BE2C (cell line): Measurements from ENCODE around the gene FBLN1.
"Not testable (repeated sequence)": the region's sequence is repeated elsewhere in the genome, so short reads cannot be mapped to it uniquely, and the experiment has no call there.

Experiments
- DNase-seq: peaks from one replicate; pipeline ENCODE4 v3.0.0-alpha.2; 2020
- H3K27me3 ChIP-seq: fragments of 250-450 bp; sonication (Bioruptor Pico); 2 replicates; pipeline ENCODE4 v1.5.1; 2020; ENCODE audit warnings: mild to moderate bottlenecking
- H3K36me3 ChIP-seq: fragments of 250-450 bp; sonication (Bioruptor Pico); 2 replicates; pipeline ENCODE4 v1.5.1; 2020; ENCODE audit warnings: mild to moderate bottlenecking
- H3K4me1 ChIP-seq: fragments of 250-450 bp; sonication (Bioruptor Pico); 2 replicates; pipeline ENCODE4 v1.5.1; 2020
- H3K4me3 ChIP-seq: 2 replicates; pipeline ENCODE4 v1.5.1; 2011; ENCODE audit warnings: low read depth, low read length
- H3K9me3 ChIP-seq: fragments of 250-450 bp; sonication (Bioruptor Pico); 2 replicates; pipeline ENCODE4 v1.5.1; 2020
- TF ChIP-seq, protein P1 (sequence below): IDR thresholded peaks from 2 replicates; pipeline ENCODE4 v1.5.1; 2012; ENCODE audit warnings: mild to moderate bottlenecking, low read depth, low read length

The FBLN1 gene

DNA sequence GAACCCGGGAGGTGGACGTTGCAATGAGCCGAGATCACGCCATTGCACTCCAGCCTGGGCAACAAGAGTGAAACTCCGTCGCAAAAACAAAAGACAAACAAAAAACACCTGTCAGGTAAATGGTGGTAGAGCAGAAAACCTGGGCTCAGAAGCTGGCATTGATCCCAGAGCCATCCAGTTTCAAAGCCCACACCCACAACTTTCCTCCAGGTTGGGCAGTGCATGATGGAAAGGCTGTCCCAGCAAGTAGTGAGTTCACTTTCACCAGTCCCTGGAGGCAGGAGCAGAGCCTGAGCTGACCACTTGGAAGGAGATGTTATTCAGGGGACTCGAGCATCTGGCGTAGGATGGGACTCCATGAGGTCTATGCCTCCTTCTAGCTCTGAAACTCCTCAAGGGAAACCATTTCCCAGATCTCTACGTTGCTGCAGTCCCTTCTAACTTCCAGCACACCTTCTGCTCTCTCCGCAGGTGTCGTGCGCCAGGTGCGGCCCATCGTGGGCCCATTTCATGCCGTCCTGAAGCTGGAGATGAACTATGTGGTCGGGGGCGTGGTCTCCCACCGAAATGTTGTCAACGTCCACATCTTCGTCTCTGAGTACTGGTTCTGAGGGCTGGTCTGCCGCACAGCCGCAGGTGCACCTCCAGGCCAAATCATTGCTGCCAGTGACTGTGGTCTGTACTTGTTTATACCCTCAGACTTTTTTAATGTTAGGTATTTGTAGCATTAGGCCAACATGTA, 97.3 kb downstream of the FBLN1 start:
- no peaks in the 10 kb centered on the region for H3K27me3 ChIP-seq
- H3K36me3 ChIP-seq, result no peaks in the 10 kb centered on the region
- TF ChIP-seq, protein P1, sequence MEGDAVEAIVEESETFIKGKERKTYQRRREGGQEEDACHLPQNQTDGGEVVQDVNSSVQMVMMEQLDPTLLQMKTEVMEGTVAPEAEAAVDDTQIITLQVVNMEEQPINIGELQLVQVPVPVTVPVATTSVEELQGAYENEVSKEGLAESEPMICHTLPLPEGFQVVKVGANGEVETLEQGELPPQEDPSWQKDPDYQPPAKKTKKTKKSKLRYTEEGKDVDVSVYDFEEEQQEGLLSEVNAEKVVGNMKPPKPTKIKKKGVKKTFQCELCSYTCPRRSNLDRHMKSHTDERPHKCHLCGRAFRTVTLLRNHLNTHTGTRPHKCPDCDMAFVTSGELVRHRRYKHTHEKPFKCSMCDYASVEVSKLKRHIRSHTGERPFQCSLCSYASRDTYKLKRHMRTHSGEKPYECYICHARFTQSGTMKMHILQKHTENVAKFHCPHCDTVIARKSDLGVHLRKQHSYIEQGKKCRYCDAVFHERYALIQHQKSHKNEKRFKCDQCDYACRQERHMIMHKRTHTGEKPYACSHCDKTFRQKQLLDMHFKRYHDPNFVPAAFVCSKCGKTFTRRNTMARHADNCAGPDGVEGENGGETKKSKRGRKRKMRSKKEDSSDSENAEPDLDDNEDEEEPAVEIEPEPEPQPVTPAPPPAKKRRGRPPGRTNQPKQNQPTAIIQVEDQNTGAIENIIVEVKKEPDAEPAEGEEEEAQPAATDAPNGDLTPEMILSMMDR, result no peak

DNA sequence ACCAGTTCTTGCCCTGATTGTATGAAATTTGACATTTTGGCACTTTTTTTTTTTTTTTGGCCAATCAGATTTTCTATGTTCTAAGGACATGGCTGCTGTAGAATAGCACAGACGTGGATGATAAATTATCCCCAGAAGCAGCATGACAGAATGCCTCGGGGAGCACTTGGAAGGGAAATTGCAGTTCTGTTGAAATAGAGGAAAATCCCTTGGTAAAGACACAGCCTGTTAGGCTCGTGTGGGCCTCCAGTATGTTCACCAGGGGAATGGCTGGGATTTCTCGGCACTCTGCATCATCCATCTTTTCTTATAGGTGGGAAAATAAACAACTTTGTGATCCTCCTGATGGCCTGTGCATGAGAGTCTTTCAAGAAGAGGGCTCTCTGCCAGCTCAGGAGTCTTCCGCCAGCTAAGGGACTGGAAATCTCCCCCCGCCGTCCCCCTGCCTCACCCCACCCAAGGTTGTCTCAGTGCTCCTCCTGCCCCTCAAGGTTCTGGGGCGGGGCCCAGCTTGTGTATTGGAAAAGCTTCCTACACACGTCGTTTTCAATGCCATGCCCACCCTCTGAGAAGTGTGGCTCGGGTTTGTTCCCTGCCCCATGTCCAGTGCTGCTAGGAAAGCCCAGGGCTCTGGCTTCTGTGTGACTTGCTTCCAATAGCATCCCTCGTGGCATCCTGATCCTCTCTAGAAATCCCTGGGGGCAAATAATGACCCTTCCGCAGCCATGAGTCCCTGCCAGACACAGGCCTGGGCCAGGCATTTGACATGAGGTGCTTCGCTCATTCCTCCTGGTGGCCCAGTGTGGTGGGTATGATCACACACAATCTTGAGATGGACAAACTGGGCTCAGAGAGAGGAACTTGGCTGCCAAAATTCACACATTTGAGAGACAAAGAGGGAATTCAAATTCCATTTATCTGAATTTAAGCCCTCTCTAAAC, 98.4 kb downstream of the FBLN1 start:
- TF ChIP-seq, protein P1, result no peak
- no peak overlapping the region for H3K4me3 ChIP-seq
- no peaks in the 10 kb centered on the region for H3K27me3 ChIP-seq
- peaks cover 36% of the 10 kb centered on the region for H3K4me1 ChIP-seq
- no peaks in the 10 kb centered on the region for H3K36me3 ChIP-seq
- DNase-seq, result peak; percentile 56
- H3K9me3 ChIP-seq, result no peaks in the 10 kb centered on the region

More for the DNA sequence above, 97.3 kb downstream of the FBLN1 start:
- H3K4me1 ChIP-seq, result peaks cover 36% of the 10 kb centered on the region
- no peak for DNase-seq
- no peak overlapping the region for H3K4me3 ChIP-seq
- no peaks in the 10 kb centered on the region for H3K9me3 ChIP-seq

GRCh38 chr22:45602004-45602733, 99.5 kb downstream of the FBLN1 start:
- Histone ChIP-seq H3K4me1 (peaks cover 34% of the 10 kb centered on the region), H3K9me3 (no peaks in the 10 kb centered on the region), H3K4me3 (peak overlapping the region; percentile 31), H3K36me3 (no peaks in the 10 kb centered on the region), H3K27me3 (no peaks in the 10 kb centered on the region)
- DNase-seq, result peak; percentile 75
- TF ChIP-seq, protein P1, result no peak

DNA sequence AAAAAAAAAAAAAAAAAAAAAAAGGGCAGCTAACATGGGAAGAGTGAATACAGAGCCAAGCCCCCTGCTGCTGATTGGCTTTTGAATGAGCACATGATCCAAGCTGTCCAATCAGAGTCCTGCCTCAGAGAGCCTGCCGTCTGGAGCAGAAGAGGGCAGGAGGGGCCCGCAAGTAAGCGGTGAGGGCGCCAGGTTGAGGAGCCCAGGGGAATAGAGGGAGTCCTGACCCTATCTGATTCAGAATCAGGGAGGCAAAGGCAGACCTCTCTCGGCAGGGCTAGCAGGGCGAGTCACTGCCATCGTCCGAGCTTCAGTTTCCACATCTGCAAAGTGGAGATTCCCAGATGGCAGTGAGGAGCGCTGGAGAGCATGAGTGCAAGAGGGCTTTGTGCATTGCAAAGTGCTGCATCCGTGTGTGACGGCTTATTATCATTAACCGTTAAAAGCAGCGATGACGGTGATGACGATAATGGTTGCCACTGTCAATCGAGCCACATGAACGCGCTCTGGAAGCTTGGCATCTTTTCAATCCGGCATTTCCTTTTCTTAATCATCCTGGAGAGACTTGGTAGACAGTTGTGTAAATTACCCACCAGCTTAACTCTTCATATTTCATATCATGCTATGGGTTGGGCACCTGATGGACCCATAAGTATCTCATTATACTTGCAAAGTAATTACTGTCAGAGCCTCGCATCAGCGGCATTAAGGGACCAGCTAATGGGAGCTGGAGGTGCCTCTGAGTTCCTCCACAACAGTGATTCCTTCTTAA, 100.3 kb downstream of the FBLN1 start:
- no peaks in the 10 kb centered on the region for H3K9me3 ChIP-seq
- H3K4me3 ChIP-seq, result peak overlapping the region; percentile 56
- no peaks in the 10 kb centered on the region for H3K27me3 ChIP-seq
- H3K4me1 ChIP-seq, result peaks cover 25% of the 10 kb centered on the region
- DNase-seq, result peak; percentile 95
- TF ChIP-seq, protein P1, result no peak
- H3K36me3 ChIP-seq, result no peaks in the 10 kb centered on the region

DNA sequence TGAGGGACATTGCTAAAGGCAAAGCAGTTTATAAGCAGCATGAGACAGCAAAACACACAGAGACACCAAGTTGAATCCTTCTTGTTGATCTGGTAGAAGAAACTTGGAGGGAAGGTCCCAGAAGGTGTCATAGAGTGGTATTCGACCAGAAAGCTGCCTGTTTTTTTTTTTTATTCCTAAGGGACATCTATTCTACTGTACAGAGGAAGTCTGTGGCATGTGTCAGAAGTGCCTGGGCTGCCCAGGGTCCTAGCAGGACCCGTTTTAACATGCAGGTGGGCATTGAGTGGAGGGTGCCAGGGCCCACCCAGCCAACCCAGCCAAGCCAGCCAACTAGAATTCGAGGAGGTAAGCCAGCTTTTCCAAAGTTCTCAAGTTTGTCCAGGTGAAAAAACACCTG, 100.9 kb downstream of the FBLN1 start:
- no peak for DNase-seq
- no peaks in the 10 kb centered on the region for H3K27me3 ChIP-seq
- H3K9me3 ChIP-seq, result no peaks in the 10 kb centered on the region
- peak overlapping the region; percentile 56 for H3K4me3 ChIP-seq
- H3K4me1 ChIP-seq, result peaks cover 21% of the 10 kb centered on the region
- no peaks in the 10 kb centered on the region for H3K36me3 ChIP-seq
- TF ChIP-seq, protein P1, result no peak

GRCh38 chr22:45608045-45608444, 105.4 kb downstream of the FBLN1 start:
- H3K4me3 ChIP-seq, H3K9me3 ChIP-seq, H3K4me1 ChIP-seq, DNase-seq, H3K36me3 ChIP-seq, H3K27me3 ChIP-seq: not testable (repeated sequence)
